Aorta (tissue), 5 donors: ENCODE results near the gene DNAJB11. TPM values are rescaled to one million over a fixed set of nuclear protein-coding genes. Genes with fewer than 3 reads are reported as not detected.
"Not testable (repeated sequence)": the region's sequence is repeated elsewhere in the genome, so short reads cannot be mapped to it uniquely, and the experiment has no call there.

ENCODE experiments used
- ATAC-seq: fragments of 200-7000 bp; cut with Tn5 transposase; one replicate; pipeline ENCODE4 v1.9.1; 2022; ENCODE audit warnings: moderate library complexity; ENCODE audit not compliant: low FRiP score
- DNase-seq, 2 donors: peaks; one replicate each; pipeline ENCODE4 v3.0.0-alpha.2; 2020
- H3K27ac ChIP-seq, 2 donors: one replicate each; pipeline ENCODE4 v1.5.1; 2013; ENCODE audit warnings: low read length in 2 of 2, mild to moderate bottlenecking in 2 of 2, moderate library complexity in 2 of 2, control low read depth in 1 of 2, inconsistent platforms in 1 of 2, low read depth in 1 of 2
- H3K27me3 ChIP-seq, 2 donors: one replicate each; pipeline ENCODE4 v1.6.1; 2013; ENCODE audit warnings: control low read depth in 1 of 2, low read length in 1 of 2, mild to moderate bottlenecking in 1 of 2, moderate library complexity in 1 of 2; ENCODE audit not compliant: insufficient read depth in 2 of 2, control insufficient read depth in 1 of 2
- H3K36me3 ChIP-seq, 2 donors: one replicate each; pipeline ENCODE4 v1.6.1; 2013; ENCODE audit warnings: control low read depth in 1 of 2, low read length in 1 of 2, mild to moderate bottlenecking in 1 of 2; ENCODE audit not compliant: insufficient read depth in 2 of 2, control insufficient read depth in 1 of 2
- H3K4me1 ChIP-seq, 2 donors: one replicate each; pipeline ENCODE4 v1.6.1; 2013; ENCODE audit warnings: low read length in 2 of 2, control low read depth in 1 of 2, mild to moderate bottlenecking in 1 of 2, moderate library complexity in 1 of 2; ENCODE audit not compliant: insufficient read depth in 2 of 2, control insufficient read depth in 1 of 2
- H3K4me3 ChIP-seq, 2 donors: one replicate each; pipeline ENCODE4 v1.5.1; 2013; ENCODE audit warnings: low read length in 2 of 2, control low read depth in 1 of 2, mild to moderate bottlenecking in 1 of 2
- H3K9me3 ChIP-seq: one replicate; pipeline ENCODE4 v1.6.1; 2013; ENCODE audit warnings: mild to moderate bottlenecking, low read length; ENCODE audit not compliant: control insufficient read depth
- WGBS, 2 donors: extraction: QIAGEN DNeasy Blood & Tissue Kit; methylation state at CpG; one replicate each; pipeline ENCODE4 v1.1.7; 2013; 5-methylcytosine and 5-hydroxymethylcytosine counted together
- intact Hi-C, 2 donors: fragments of 100-400 bp; cut with DNase I; formaldehyde crosslinking; loops; one replicate each; pipeline versions ENCODE4 v1.14.2 to v1.15.0; 2022
- polyA plus RNA-seq, 2 donors: library from polyadenylated mRNA; stranded (reverse); fragments of 200-250 nt; gene quantifications; one replicate each; pipeline ENCODE4 v1.2.3, GENCODE V29; 2013
- total RNA-seq, 2 donors: library from RNA; stranded (reverse); fragmentation: NEBNext Ultra II Directional; extraction: Animal tissue kit (Norgen Biotek cat#: 25700); gene quantifications; one replicate each; pipeline ENCODE4 v1.2.1, GENCODE V29; 2021
- donor health status: healthy with polysubstance abuse.
- donor health status: Bipolar disorder and iron deficiency.
- donor health status: DM: no; HTN: no; CAD: no.
- donor health status: DM: no; HTN: no; CAD: no.
- donor health status: DM: yes; HTN: yes; CAD: no.

DNAJB11 gene
- total and polyA plus RNA-seq, 4 donors = 35.0 to 47.0 (median 38.4) TPM

DNA sequence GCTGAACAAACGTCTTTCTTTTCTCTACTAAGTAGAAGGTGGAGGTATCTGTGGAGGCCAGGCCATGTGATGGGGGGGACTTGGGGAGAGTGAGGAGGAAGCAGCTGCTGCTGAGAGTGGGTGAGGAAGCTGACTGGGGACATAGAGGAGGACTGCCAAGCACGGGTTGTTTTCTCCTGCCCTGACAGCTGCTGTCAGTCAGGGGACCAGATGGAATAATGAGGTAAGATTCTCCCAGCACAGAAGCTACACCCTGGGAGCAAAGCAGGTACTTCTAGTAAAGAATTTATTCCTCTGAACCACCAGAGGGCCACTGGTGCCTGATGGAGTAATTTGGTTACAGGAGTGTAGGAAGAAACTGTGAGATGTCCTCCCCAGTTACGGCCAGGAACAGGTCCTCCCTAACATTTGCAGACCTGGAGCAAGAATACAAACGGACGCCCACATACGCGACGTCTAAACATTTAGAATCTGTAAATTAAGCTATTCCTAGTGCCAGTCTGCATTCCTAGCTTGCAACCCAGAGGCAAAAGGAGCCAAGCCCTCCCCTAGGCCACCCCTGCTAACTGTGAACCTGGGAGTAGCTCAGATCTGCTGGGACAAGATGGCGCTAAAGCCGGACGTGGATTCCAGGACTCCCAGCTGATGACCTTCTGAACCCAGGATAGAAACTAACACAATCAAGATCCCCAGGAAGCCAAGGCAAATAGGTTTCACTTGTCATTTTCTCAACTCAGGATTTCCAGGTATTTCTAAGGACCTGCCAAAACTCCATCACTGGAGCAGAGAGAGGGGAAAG, 41.1 kb upstream of the DNAJB11 start:
- no peaks in the 10 kb centered on the region for H3K27me3 ChIP-seq
- no peak overlapping the region for H3K4me3 ChIP-seq
- intact Hi-C loops = no loop called here
- H3K27ac ChIP-seq = no peak overlapping the region
- ATAC-seq = no peak
- no peaks in the 10 kb centered on the region for H3K4me1 ChIP-seq
- no peaks in the 10 kb centered on the region for H3K9me3 ChIP-seq
- no peaks in the 10 kb centered on the region for H3K36me3 ChIP-seq
- no peak for DNase-seq
- 84 to 87% methylated on average over 11 of the region's 11 CpGs for WGBS, 2 donors

DNA sequence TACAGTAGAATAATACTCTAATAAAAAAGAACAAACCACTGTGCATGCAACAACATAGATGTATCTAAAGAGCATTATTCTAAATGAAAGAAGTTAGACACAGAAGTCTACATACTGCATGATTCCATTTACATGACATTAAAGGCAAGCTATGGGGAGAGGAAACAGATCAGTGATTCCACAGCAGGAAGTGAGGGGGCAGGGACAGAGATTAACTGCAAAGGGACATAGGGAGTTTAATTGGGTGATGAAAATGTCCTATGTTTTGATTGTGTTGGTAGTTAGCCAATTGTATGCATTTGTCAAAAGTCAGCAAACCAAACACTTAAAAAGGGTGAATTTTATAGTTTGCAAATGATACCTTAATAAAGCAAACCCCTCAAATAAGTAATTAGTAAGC, 40.1 kb upstream of the DNAJB11 start:
- intact Hi-C loops = no loop called here
- ATAC-seq (no peak), DNase-seq (no peak)
- Histone ChIP-seq H3K4me3 (no peak overlapping the region), H3K27me3 (no peaks in the 10 kb centered on the region), H3K9me3 (no peaks in the 10 kb centered on the region), H3K36me3 (no peaks in the 10 kb centered on the region), H3K4me1 (no peaks in the 10 kb centered on the region), H3K27ac (no peak overlapping the region)

DNA sequence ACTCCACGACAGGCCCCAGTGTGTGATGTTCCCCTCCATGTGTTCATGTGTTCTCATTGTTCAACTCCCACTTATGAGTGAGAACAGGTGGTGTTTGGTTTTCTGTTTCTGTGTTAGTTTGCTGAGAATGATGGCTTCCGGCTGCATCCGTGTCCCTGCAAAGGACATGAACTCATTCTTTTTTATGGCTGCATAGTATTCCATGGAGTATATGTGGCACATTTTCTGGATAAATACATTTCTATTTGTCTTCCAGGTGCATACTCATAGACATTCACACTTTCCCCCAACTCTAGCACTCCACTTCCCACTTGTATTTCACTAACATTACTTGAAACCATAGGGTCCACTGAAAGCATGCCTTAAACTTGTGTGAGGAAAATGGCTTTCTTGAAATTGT, 38.8 kb upstream of the DNAJB11 start:
- intact Hi-C loops, DNase-seq: not testable (repeated sequence)
- 96 to 97% methylated on average over 3 of the region's 3 CpGs for WGBS, 2 donors

DNA sequence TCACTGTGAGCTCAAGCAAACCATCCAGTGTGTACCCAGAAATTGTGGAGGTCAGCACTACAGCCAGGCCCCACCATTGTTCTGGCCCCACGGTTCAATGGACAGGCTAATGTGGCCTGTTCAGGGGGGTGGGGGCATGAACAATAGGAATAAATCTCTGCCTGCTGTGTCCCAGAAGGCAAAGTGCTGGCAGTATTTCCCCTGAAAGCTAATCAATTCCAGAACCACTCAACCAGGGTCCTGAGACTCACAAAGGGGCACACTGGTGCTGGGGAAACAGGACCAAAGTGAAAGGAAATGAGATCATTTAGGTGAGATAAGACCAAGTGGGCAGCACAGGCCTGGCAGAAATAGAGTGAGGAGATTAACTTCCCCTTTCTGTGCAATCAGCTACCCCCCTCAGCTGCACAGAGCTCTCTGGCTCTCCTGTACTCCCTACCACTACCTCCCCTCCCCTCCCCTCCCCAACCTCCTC, 37.9 kb upstream of the DNAJB11 start:
- Histone ChIP-seq H3K27ac (no peak overlapping the region), H3K27me3 (no peaks in the 10 kb centered on the region), H3K9me3 (no peaks in the 10 kb centered on the region), H3K36me3 (no peaks in the 10 kb centered on the region), H3K4me1 (no peaks in the 10 kb centered on the region), H3K4me3 (no peak overlapping the region)
- intact Hi-C loops = no loop called here
- ATAC-seq (no peak), DNase-seq (no peak)
- WGBS, 2 donors = 59 to 73% methylated on average over 1 of the region's 1 CpG

More for the DNA sequence above, 38.8 kb upstream of the DNAJB11 start:
- H3K4me3 ChIP-seq, H3K27ac ChIP-seq, H3K4me1 ChIP-seq, ATAC-seq, H3K9me3 ChIP-seq, H3K36me3 ChIP-seq, H3K27me3 ChIP-seq: not testable (repeated sequence)

GRCh38 chr3:186534113-186534669, 36.3 kb upstream of the DNAJB11 start:
- Histone ChIP-seq H3K36me3 (no peaks in the 10 kb centered on the region), H3K9me3 (no peaks in the 10 kb centered on the region), H3K4me3 (no peak overlapping the region), H3K27ac (no peak overlapping the region), H3K4me1 (no peaks in the 10 kb centered on the region), H3K27me3 (no peaks in the 10 kb centered on the region)
- ATAC-seq = peak; percentile 29
- intact Hi-C loops = no loop called here
- no peak for DNase-seq
- 85 to 86% methylated on average over 6 of the region's 6 CpGs for WGBS, 2 donors

DNA sequence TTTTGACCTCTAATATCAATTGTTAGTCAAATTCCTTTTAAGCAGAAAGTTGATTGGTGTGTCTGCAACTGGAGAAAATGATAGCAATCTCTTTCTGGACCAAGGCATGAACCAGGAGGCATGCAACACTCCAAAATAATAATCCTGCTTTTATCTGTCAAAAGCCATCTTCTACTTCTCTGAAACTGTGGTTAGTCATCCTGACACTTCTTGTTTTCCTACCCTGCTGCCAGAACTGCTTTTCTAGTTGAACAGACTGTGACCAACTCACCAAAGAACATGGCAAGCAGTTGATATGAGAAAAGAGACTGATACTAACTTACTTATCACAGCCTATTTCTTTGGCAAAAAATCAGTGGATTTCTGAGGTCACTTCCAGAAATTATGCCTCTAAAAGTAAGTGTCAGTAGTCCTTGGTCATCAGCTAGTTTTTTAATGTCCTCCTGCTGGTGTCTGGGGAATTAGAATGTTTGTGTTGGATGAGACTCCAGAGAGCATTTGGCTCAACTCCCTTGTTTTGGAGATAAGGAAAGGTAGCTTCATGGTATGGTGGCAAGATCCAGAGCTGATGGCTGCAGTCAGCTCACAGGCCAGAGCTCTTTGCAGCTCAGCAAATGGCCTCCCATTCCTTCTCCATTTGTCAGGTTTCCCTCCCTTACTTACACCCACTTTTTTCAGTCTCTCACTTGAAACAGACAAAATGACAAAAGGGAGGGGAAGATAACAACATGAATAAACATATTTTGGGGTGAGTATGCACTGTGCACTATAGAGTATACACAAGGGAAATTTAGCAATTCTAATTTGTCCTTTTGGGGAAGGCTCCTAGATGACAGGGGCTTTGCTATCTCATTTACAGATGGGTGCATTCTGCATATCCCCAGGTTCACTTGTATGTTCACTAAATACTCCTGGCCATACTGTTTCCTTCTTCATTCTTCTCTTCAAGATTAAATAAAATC, 33.4 kb upstream of the DNAJB11 start:
- H3K4me3 ChIP-seq = no peak overlapping the region
- H3K27ac ChIP-seq = no peak overlapping the region
- DNase-seq (no peak), ATAC-seq (no peak)
- intact Hi-C loops = no loop called here
- H3K27me3 ChIP-seq = no peaks in the 10 kb centered on the region
- H3K9me3 ChIP-seq = no peaks in the 10 kb centered on the region
- no peaks in the 10 kb centered on the region for H3K4me1 ChIP-seq
- H3K36me3 ChIP-seq = no peaks in the 10 kb centered on the region

DNA sequence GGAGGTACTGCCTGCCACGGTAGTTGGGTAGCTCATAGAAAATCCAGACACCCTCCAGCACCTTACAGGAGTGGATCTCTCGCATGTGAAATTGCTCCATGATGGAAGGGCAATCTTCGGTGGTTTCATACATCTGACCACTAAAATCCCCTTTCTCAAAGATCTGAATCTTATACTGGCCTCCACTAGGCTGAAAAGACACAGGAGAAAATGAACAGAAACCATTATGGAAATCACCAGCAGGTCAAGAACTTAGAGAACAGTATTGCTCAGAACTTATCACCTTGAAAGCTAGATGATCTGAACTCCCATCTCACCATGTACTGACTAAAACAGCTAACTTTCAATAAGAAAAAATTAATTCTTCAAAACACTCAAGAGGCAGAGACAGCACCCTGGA, 31.7 kb upstream of the DNAJB11 start:
- H3K27me3 ChIP-seq = no peaks in the 10 kb centered on the region
- WGBS, 2 donors = 95 to 97% methylated on average over 3 of the region's 3 CpGs
- intact Hi-C loops = no loop called here

DNA sequence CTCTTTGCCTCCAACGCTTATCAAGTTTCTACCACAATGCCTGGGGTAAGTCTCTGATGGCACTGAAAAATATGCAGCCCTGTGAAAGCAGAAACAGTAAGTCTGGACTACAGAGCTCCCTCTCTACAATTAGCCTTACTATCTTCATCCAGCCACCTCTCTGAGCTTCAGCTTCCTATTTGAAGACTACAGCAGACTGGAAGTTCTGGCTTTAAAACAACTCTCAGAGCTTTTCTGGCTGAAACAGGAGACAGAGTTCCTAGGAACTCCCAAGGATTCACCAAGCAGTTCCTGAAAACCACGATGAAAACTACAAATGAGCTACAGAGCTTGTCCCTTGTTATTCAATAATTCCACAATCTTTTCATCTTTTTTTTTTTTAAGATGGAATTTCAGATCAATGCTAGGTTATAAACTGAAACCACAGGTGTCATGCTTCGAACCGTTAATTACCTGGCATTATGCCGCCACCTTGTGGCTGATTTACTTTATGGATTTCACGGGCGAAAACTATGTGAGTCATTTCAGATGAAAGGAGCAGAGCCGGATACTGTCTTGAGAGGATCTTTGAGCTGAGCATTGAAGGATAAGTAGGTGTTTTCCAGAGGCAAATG, 30.2 kb upstream of the DNAJB11 start:
- H3K9me3 ChIP-seq = no peaks in the 10 kb centered on the region
- ATAC-seq (peak; percentile 83), DNase-seq (peak in 1 of 2 donors; percentile 72)
- no peak overlapping the region for H3K4me3 ChIP-seq
- no peaks in the 10 kb centered on the region for H3K4me1 ChIP-seq
- no peak overlapping the region for H3K27ac ChIP-seq
- no peaks in the 10 kb centered on the region for H3K27me3 ChIP-seq
- 6 to 8% methylated on average over 8 of the region's 8 CpGs for WGBS, 2 donors
- H3K36me3 ChIP-seq = no peaks in the 10 kb centered on the region
- intact Hi-C loops = loop anchor here (2.0 to 5.0 kb wide), 2 partner anchors 282 to 558 kb away; no protein-coding TSS in a partner anchor

More for the DNA sequence above, 31.7 kb upstream of the DNAJB11 start:
- ATAC-seq (no peak), DNase-seq (no peak)
- H3K27ac ChIP-seq = no peak overlapping the region
- no peaks in the 10 kb centered on the region for H3K4me1 ChIP-seq
- no peaks in the 10 kb centered on the region for H3K36me3 ChIP-seq
- H3K4me3 ChIP-seq = no peak overlapping the region
- no peaks in the 10 kb centered on the region for H3K9me3 ChIP-seq
